HPDE6-E6E7 (cell line): ENCODE data around the gene POLR1H.

ENCODE experiments used
- DNase-seq: peaks from one replicate; pipeline ENCODE4 v3.0.0; 2011; ENCODE audit warnings: missing footprints; ENCODE audit errors: extremely low spot score

POLR1H gene

GRCh38 chr6:30061858-30062458, 893 bp downstream of the POLR1H start:
- DNase-seq: no peak

- no peak for DNase-seq
These were observed 1.6 kb downstream of the POLR1H start for GRCh38 chr6:30062471-30063178.

- DNase-seq: no peak
These were observed 2.2 kb downstream of the POLR1H start for GRCh38 chr6:30063315-30063714.

- DNase-seq: no peak
These were observed 5.0 kb downstream of the POLR1H start for GRCh38 chr6:30066082-30066481.

DNA sequence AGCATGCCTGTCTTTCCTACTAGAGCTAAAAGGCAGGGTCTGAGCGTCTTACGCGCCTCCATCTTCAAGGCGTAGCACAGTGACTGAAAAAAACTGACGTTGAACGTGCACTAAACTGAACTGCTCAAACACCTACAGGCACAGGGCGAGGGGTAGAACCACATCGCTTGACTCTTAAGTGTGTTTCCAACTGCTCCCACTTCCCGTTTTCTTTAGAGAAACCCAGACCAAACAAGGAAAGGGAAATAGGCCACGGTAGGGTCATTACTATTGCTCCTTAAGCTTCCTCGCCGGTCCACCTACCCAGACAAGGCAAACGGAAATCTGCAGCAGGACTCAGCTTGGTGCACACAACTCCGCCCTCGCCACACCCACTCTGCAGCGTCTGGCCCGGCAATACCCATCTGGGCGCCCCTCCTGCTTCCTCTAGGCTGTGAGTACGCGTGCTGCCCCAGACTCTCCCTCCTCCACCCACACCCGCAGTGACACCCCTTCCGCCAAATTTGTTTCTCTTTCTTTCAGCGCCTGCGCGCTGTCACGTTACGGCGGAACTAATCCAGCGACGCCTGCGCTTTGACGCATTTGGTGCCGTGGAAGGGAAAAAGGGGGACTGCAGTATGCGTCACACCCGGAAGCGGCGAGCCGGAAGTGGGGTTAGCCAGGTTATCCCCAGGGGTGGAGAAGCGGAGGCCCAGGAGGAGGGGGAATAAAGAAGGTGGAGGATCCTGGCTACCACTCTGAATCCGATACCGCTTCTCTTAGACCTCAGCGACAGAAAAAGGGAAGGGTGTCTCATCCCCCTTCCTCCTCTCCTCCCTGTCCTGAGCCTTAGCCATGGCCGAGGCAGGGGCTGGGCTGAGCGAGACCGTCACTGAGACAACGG, 5.8 kb downstream of the POLR1H start, which contains the start of gene PPP1R11:
TSS of gene PPP1R11 (plus strand) at position 622 of the 883 bp plus-strand sequence. CDS start at position 835, 213 bp downstream.
- DNase-seq: peak; percentile 95

DNA sequence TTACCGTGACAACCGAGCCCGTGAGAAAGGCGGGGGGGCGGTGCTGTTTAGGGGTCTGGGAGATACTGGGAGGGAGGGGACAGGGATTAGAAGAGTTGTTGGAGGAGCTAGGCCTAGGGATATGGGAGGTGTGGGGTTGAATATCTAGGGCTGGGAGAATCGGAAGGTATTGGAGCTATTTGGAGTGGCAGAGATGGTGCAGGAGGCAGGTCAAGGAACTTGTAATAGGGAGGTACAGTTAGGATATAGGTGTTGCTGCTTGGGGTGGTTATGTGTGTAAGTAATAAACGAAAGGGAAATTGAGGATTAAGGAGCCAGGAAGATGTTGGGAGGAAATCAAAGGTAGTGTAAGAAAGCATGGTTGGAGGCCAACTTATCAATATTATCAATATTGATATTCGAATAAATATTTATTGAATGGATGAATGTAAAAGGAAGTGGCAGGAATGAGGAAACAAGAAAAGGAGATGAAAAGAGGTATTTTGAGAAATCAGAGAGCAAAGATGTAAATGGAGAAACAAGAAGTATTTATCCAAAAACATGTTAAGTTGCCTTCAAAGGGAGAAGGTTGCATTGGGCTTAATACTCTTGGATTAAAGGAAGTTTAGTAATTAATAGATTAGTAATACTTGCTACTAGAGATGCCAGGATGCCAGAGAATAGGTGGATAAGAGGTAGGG, 6.5 kb downstream of the POLR1H start:
- no peak for DNase-seq

- DNase-seq: no peak
These were observed 10.2 kb downstream of the POLR1H start for GRCh38 chr6:30071081-30071818.

GRCh38 chr6:30071858-30072257, 10.8 kb downstream of the POLR1H start:
- DNase-seq: no peak

- no peak for DNase-seq
These were observed 12.6 kb downstream of the POLR1H start for GRCh38 chr6:30073489-30074235.

DNA sequence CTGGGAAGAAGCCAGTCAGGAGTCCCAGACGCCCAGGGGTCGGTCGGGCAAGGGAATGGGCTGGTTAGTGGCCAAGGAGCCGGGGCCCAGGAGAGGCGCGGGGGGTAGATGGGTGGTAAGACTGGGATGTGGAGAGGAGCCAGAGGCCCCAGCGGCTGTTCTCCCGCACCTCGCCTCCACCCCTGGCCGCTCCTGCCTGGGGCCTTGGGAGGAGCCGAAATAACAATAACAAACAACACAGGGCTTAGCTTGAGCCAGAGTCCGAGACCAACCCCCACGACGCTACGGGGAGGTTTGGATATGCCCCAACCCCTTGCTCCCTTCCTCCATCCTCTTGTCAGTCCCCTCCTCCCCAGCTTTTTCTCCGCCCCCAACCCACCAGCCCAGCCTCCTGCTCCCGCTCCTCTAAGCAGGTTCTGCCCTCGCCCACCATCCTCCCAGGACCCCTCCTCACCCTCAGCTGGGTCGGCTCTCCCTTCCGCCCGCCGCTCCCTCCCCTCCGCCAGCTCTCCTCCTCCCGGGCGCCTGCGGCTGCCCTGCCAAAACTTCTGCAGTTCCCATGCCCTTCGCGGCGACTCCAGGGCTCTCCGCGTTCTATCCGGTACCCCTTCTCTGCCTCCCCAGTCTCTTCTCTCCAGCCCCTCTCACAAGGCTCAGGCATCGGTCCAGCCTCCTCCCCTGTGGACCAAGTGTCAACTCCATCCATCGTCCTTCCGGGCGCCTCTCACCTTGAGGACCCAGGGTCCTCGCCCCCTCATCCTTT, 13.4 kb downstream of the POLR1H start:
- DNase-seq: no peak

DNA sequence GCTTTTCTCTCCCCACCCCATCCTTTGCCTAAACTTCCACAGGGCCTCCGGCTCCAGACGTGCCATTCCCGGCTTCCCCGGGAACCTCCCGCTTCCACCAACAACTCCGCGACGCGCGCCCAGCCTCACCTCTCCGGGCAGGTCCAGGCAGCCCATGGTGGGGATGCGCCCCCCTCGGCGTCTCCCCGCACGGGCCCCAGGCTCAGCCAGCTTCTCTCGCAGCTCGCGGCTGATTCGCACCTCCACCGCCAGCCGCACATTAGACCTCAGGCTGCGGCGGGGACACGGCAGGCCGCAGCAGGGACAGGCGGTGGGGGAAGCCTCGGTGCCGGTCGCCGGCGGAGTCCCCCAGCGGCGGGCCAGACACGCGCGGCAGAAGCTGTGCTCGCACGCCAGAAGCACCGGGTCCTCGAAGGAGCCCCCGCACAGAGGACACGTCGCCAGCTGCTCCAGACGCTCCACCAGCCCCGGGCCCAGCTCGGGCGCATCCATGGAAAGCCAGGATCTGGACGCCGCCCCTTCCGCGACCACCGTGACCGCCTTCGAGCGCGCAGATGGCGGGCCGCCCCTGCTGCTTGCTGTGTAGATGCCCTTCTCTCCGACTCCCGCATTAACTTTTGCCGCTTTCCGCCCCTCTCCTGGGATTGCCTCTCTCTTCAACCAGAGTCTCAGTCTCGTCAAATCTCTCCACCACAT, 14.2 kb downstream of the POLR1H start, which contains the start of gene RNF39:
TSS of gene RNF39 (minus strand) at position 676 of the 696 bp plus-strand sequence. CDS start at position 492, 184 bp downstream.
- no peak for DNase-seq

DNA sequence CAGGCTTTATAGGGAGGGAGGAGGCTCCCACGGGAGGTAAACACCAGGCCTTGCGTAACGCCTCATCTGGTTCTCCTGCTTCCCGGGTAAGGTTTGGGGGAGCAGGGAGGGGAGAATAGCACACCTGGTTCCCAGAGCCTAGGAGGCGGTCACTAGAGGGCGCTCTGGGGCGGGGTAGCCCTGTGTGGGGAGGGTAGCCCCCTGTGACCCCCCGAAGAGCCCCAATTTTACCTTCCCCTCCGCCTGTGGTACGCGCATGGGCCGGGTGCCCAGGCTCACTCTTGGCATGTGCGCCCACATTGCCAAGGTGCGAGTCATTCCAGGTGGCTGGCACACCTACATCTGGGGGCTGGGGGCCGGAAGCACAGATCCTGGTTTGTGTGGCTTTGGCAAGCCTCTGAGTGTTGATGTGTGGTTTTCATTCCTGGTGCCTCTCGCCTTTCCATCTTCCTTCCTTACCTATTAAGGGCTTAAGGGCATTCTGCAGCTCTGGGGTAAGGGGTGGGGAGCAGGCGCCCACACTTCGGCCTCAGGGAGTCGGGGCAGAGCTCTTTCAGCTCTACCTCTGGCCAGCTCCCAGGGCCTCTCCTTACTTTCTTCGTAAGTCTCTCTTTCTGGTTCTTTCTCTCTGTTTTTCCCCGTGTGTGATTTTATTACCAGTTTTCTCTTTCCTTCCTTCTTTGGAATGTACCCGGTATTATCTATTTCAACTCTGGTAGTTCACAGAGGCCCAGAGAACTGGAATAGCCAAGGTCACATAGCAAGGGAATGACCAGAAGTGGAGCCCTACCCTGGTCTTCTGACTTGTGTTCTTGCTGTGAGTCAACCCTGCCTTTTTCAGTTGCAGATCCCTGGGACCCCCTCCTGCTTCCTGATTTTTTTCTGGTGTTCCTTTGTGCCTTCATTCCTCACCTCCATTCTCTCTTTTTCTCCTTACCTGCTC, 15.0 kb downstream of the POLR1H start:
- DNase-seq: peak; percentile 79

DNA sequence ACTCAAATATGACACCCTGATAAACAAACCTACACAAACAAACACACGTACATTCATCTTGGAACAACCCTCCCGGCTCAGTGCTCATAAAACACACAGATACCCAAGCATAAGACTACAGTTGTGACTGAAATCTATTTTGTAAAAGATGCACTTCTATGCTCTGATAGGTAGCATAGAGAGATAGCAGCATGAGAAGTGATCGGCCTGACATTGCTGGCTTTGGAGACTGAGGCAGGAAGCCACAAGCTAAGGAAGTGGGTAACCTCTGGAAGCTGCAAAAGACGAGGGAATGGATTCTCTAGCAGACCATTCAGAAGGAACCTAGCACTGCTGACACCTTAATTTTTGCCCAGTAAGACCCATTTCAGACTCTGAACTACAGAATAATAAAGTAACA, 16.2 kb downstream of the POLR1H start:
- no peak for DNase-seq

GRCh38 chr6:30087876-30088275, 26.8 kb downstream of the POLR1H start:
- no peak for DNase-seq

GRCh38 chr6:30091577-30092381, 30.7 kb downstream of the POLR1H start:
- peak; percentile 83 for DNase-seq

DNA sequence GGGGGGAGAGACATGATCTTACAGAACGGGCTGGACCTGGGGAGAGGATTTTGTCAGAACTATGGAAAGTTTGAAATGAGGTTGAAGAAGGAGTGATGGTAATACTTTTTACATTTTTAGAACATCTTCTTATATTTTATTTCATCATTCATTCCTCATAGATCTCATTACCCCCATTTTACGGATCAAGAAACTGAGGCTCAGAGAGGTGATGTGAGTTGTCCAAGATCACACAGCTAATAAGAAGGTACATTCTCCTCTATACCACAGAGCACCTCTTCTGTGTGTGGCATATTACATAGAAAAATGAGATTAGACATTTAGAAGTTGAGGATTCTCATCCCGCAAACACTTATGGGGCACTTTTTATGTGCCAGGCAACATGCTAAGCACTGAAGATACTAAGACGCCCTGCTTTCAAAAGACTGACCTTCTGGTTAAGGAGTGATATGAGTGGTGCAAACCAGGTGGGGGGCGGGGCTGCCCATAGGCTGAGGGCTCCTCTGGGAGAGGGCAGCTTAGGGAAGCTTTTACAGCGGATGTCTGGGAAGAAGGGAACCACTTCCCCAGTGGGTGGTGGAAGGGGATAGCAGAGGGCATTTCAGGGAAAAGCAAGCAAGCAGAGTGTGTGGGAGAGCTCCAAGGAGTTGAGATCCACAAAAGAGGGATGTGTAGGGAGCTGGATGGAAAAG, 31.9 kb downstream of the POLR1H start:
- DNase-seq: no peak
